Neural progenitor cell (in vitro differentiated cells): ENCODE measurements around the gene SYDE2. TPM values are rescaled to one million over a fixed set of nuclear protein-coding genes. Genes with fewer than 3 reads are reported as not detected.

ENCODE experiments used
- DNase-seq: peaks from one replicate; pipeline ENCODE4 v3.0.0-alpha.2; 2016; ENCODE audit warnings: low spot score
- H2AFZ ChIP-seq: fragments of 200-600 bp; sonication (generic); replicated peaks from 2 replicates; pipeline ENCODE4 v1.6.1; 2016; ENCODE audit warnings: antibody characterized with exemption
- H3F3A ChIP-seq: fragments of 200-600 bp; sonication (generic); 2 replicates; pipeline ENCODE4 v1.6.1; 2016; ENCODE audit warnings: antibody characterized with exemption, low read depth
- H3K27ac ChIP-seq: fragments of 200-600 bp; sonication (generic); 2 replicates; pipeline ENCODE4 v1.5.1; 2016; ENCODE audit warnings: mild to moderate bottlenecking
- H3K27me3 ChIP-seq: fragments of 200-600 bp; sonication (generic); 2 replicates; pipeline ENCODE4 v1.6.1; 2016; ENCODE audit warnings: mild to moderate bottlenecking, moderate library complexity
- H3K36me3 ChIP-seq: fragments of 200-600 bp; sonication (generic); 2 replicates; pipeline ENCODE4 v1.5.1; 2016
- H3K4me1 ChIP-seq: fragments of 200-600 bp; sonication (generic); 2 replicates; pipeline ENCODE4 v1.6.1; 2016; ENCODE audit warnings: mixed run types
- H3K4me2 ChIP-seq: fragments of 200-600 bp; sonication (generic); 2 replicates; pipeline ENCODE4 v1.6.1; 2016
- H3K4me3 ChIP-seq: fragments of 200-600 bp; sonication (generic); 2 replicates; pipeline ENCODE4 v1.5.1; 2016
- H3K79me2 ChIP-seq: fragments of 200-600 bp; sonication (generic); 2 replicates; pipeline ENCODE4 v1.6.1; 2016; ENCODE audit warnings: low read depth
- H3K9ac ChIP-seq: fragments of 200-600 bp; sonication (generic); 2 replicates; pipeline ENCODE4 v1.6.1; 2016
- H3K9me3 ChIP-seq: fragments of 200-600 bp; sonication (generic); 2 replicates; pipeline ENCODE4 v1.5.1; 2016; ENCODE audit warnings: low read depth
- H4K20me1 ChIP-seq: fragments of 200-600 bp; sonication (generic); 2 replicates; pipeline ENCODE4 v1.6.1; 2016; ENCODE audit warnings: low read depth
- H3K27ac Mint-ChIP-seq: 3 replicates; pipeline ENCODE4 v1.8.0; 2021; ENCODE audit warnings: mixed read lengths
- H3K27me3 Mint-ChIP-seq: 2 replicates; pipeline ENCODE4 v1.8.0; 2022; ENCODE audit warnings: low read depth, mild to moderate bottlenecking, inconsistent platforms, moderate library complexity, mixed read lengths; ENCODE audit not compliant: insufficient read depth
- H3K36me3 Mint-ChIP-seq: 3 replicates; pipeline ENCODE4 v1.8.0; 2021; ENCODE audit warnings: mixed read lengths
- H3K4me1 Mint-ChIP-seq: 3 replicates; pipeline ENCODE4 v1.8.0; 2021; ENCODE audit warnings: mixed read lengths
- H3K4me3 Mint-ChIP-seq: 3 replicates; pipeline ENCODE4 v1.8.0; 2021; ENCODE audit warnings: mild to moderate bottlenecking, moderate library complexity, mixed read lengths
- H3K9me3 Mint-ChIP-seq: 3 replicates; pipeline ENCODE4 v1.8.0; 2020; ENCODE audit warnings: mixed read lengths
- EZH2 ChIP-seq: fragments of 200-600 bp; sonication (generic); IDR thresholded peaks from 2 replicates; pipeline ENCODE4 v1.6.1; 2017; ENCODE audit warnings: antibody characterized with exemption, mild to moderate bottlenecking, moderate library complexity
- EZH2phosphoT487 ChIP-seq: fragments of 200-600 bp; sonication (generic); IDR thresholded peaks from 2 replicates; pipeline ENCODE4 v1.6.1; 2017; ENCODE audit warnings: antibody characterized with exemption
- total RNA-seq: library from RNA; depleted of rRNA; stranded (reverse); fragments of >200 nt; gene quantifications from 2 replicates; pipeline ENCODE4 v1.2.3, GENCODE V29; 2015; ENCODE audit warnings: low replicate concordance
- TF ChIP-seq, protein P1 (sequence below): fragments of 200-600 bp; sonication (generic); IDR thresholded peaks from 2 replicates; pipeline ENCODE4 v1.5.1; 2017; ENCODE audit warnings: antibody characterized with exemption, mild to moderate bottlenecking

SYDE2 gene
- total RNA-seq, 1 donor from 2014 or later, result 12.0 TPM

DNA sequence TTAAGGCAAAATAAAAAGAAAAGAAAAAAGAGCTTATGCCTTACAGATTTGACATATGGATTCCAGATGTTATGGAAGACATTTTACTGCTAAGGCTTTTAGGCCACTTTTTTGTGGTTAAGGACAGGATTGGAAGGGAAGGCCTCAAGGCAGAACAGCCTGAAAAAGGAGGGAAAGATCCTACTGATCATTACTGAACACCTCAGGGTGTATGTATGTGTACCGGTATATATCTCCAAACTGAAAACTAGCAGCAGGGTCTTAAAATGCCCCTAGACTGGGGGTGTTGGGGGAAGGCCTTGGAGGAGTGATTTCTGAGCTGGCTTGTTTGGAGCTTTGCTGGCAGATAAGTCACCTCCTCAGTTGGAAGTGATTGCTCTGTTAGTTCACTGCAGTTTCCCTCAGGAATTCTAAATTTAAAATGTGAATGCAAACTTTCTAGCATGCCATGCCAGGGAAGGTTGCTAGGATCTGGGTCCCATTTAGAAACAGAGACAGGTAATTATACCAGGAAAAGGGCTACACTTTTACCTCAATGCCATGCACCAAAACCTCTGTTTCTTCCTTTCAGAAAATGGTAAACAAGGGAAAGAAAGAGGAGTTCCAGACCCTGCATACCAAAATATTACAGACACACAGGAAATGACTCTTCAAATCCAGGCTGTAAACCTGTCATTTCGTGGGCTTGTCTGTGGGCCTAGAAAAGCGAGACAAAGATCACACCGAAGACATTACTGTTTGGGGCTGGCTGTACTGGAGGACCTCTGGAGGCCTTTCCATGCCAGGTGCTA lies 43.6 kb upstream of the SYDE2 start:
- H3K27ac ChIP-seq, result peak overlapping the region; percentile 32
- H3K9ac ChIP-seq, result no peak overlapping the region
- H3K4me1 ChIP-seq, result peaks cover 36% of the 10 kb centered on the region
- H3K9me3 Mint-ChIP-seq, result peaks cover 4% of the 10 kb centered on the region
- H4K20me1 ChIP-seq, result no peaks in the 10 kb centered on the region
- no peaks in the 10 kb centered on the region for H3K79me2 ChIP-seq
- no peak overlapping the region for H3K4me3 ChIP-seq
- H3K4me3 Mint-ChIP-seq, result no peak overlapping the region
- TF ChIP-seq EZH2 (no peak), EZH2phosphoT487 (no peak)
- TF ChIP-seq, protein P1, sequence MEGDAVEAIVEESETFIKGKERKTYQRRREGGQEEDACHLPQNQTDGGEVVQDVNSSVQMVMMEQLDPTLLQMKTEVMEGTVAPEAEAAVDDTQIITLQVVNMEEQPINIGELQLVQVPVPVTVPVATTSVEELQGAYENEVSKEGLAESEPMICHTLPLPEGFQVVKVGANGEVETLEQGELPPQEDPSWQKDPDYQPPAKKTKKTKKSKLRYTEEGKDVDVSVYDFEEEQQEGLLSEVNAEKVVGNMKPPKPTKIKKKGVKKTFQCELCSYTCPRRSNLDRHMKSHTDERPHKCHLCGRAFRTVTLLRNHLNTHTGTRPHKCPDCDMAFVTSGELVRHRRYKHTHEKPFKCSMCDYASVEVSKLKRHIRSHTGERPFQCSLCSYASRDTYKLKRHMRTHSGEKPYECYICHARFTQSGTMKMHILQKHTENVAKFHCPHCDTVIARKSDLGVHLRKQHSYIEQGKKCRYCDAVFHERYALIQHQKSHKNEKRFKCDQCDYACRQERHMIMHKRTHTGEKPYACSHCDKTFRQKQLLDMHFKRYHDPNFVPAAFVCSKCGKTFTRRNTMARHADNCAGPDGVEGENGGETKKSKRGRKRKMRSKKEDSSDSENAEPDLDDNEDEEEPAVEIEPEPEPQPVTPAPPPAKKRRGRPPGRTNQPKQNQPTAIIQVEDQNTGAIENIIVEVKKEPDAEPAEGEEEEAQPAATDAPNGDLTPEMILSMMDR, result no peak
- H3K27me3 Mint-ChIP-seq, result no peaks in the 10 kb centered on the region
- no peaks in the 10 kb centered on the region for H3K9me3 ChIP-seq
- H3K36me3 ChIP-seq, result no peaks in the 10 kb centered on the region
- peaks cover 2% of the 10 kb centered on the region for H3K36me3 Mint-ChIP-seq
- no peaks in the 10 kb centered on the region for H3K27me3 ChIP-seq
- H3F3A ChIP-seq, result peaks cover 35% of the 10 kb centered on the region
- no peak overlapping the region for H3K27ac Mint-ChIP-seq
- peak overlapping the region; percentile 64 for H2AFZ ChIP-seq
- H3K4me1 Mint-ChIP-seq, result peaks cover 7% of the 10 kb centered on the region
- DNase-seq, result no peak
- H3K4me2 ChIP-seq, result no peak overlapping the region

DNA sequence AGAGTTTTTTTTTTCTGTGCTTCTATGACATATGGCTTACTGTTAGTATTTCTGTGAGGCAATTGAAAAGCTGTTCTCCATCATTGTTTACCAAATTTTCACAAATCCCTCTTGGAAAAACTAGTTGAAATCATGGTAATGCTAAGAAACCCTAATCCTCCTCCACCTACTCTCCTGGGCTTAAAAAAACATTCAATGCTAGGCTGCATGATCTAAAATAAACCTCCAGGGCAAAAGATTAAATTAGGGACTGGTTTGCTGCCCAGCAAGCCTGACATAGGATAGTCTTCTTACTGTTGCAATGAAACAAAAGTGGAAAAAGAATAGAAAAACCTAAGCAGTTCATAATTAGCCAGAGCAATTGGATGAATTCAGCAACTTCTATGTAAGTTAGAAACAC lies 42.6 kb upstream of the SYDE2 start:
- H3K4me2 ChIP-seq, result peak overlapping the region; percentile 9
- H3K27ac Mint-ChIP-seq, result no peak overlapping the region

DNA sequence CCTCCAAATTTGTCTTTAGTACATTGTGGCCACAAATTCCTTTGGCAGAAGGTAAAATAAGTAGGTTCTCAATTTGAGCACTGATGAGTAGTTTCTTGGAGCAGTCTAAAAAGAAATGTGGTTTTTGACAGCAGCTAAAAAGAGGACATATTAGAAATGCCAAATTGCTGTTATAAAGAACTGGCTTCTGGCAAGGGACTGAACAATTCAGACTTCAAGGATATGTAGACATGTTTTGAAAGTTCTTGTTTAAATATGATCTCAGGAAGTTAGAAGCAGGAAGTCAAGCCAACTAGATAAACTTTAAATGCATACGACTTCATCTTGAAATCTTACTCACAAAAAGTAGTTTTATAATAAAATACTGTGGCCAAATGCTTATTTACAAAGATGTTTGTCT lies 39.8 kb upstream of the SYDE2 start:
- Histone ChIP-seq H3K9me3 (no peaks in the 10 kb centered on the region), H2AFZ (no peak overlapping the region), H3K79me2 (no peaks in the 10 kb centered on the region), H3K27me3 (no peaks in the 10 kb centered on the region), H3K4me2 (peak overlapping the region; percentile 9), H3K36me3 (no peaks in the 10 kb centered on the region), H4K20me1 (no peaks in the 10 kb centered on the region), H3F3A (peaks cover 35% of the 10 kb centered on the region), H3K27ac (peak overlapping the region; percentile 50), H3K9ac (no peak overlapping the region), H3K4me3 (no peak overlapping the region), H3K4me1 (peaks cover 36% of the 10 kb centered on the region)
- H3K4me3 Mint-ChIP-seq, result no peak overlapping the region
- no peaks in the 10 kb centered on the region for H3K27me3 Mint-ChIP-seq
- H3K9me3 Mint-ChIP-seq, result no peaks in the 10 kb centered on the region
- no peak for DNase-seq
- H3K27ac Mint-ChIP-seq, result no peak overlapping the region
- peaks cover 7% of the 10 kb centered on the region for H3K4me1 Mint-ChIP-seq
- TF ChIP-seq EZH2 (no peak), EZH2phosphoT487 (no peak)
- TF ChIP-seq, protein P1, result no peak
- H3K36me3 Mint-ChIP-seq, result no peaks in the 10 kb centered on the region

More for the DNA sequence above, 42.6 kb upstream of the SYDE2 start:
- TF ChIP-seq, protein P1, result no peak
- TF ChIP-seq EZH2phosphoT487 (no peak), EZH2 (no peak)
- Mint-ChIP-seq H3K36me3 (no peaks in the 10 kb centered on the region), H3K4me3 (no peak overlapping the region), H3K9me3 (peaks cover 2% of the 10 kb centered on the region), H3K27me3 (no peaks in the 10 kb centered on the region), H3K4me1 (peaks cover 7% of the 10 kb centered on the region)
- no peaks in the 10 kb centered on the region for H3K36me3 ChIP-seq
- peak; percentile 6 for DNase-seq
- no peaks in the 10 kb centered on the region for H3K79me2 ChIP-seq
- no peaks in the 10 kb centered on the region for H4K20me1 ChIP-seq
- no peak overlapping the region for H3K4me3 ChIP-seq
- no peak overlapping the region for H3K9ac ChIP-seq
- H3K9me3 ChIP-seq, result no peaks in the 10 kb centered on the region
- no peak overlapping the region for H2AFZ ChIP-seq
- peaks cover 35% of the 10 kb centered on the region for H3F3A ChIP-seq
- peaks cover 36% of the 10 kb centered on the region for H3K4me1 ChIP-seq
- no peaks in the 10 kb centered on the region for H3K27me3 ChIP-seq
- peak overlapping the region; percentile 32 for H3K27ac ChIP-seq
